H1 (cell line): ENCODE measurements around the gene FSTL4. TPM values are rescaled to one million over a fixed set of nuclear protein-coding genes. Genes with fewer than 3 reads are reported as not detected.

Experiments used
- BACH1 ChIP-seq: IDR thresholded peaks from 2 replicates; pipeline ENCODE4 v1.6.1; 2012; ENCODE audit warnings: low read length, improper control_type of control experiment
- CBX8 ChIP-seq: fragments of 300-800, 300-1000 bp; sonication (generic); IDR thresholded peaks from 2 replicates; pipeline ENCODE4 v1.7.1; 2016; ENCODE audit warnings: low read depth, low read length, borderline replicate concordance
- CTCF ChIP-seq, 3 experiments: IDR thresholded peaks; 1 replicate in 2 of 3; 2 replicates in 1 of 3; pipeline versions ENCODE4 v1.5.1 to v1.6.1; 2011; ENCODE audit warnings: low read length in 3 of 3, mild to moderate bottlenecking in 3 of 3, inconsistent platforms in 2 of 3, low read depth in 1 of 3, moderate library complexity in 1 of 3; ENCODE audit not compliant: insufficient read depth in 1 of 3; ENCODE audit errors: control extremely low read depth in 1 of 3
- E2F6 ChIP-seq: IDR thresholded peaks from 2 replicates; pipeline ENCODE4 v1.6.1; 2012; ENCODE audit warnings: inconsistent platforms
- EP300 ChIP-seq, 2 experiments: IDR thresholded peaks; 1 replicate in 1 of 2; 2 replicates in 1 of 2; pipeline ENCODE4 v1.6.1; 2011 to 2012; ENCODE audit warnings: low read depth in 2 of 2, low read length in 2 of 2, mild to moderate bottlenecking in 2 of 2, borderline replicate concordance in 1 of 2, inconsistent platforms in 1 of 2, moderate library complexity in 1 of 2
- FOSL1 ChIP-seq: IDR thresholded peaks from 2 replicates; pipeline ENCODE4 v1.6.1; 2011; ENCODE audit warnings: mild to moderate bottlenecking, low read depth, low read length, moderate library complexity; ENCODE audit not compliant: insufficient read depth
- GTF2F1 ChIP-seq: IDR thresholded peaks from 2 replicates; pipeline ENCODE4 v1.6.1; 2012; ENCODE audit warnings: low read depth, low read length, improper control_type of control experiment, borderline replicate concordance
- JUN ChIP-seq: IDR thresholded peaks from 2 replicates; pipeline ENCODE4 v1.6.1; 2011; ENCODE audit warnings: low read depth, mild to moderate bottlenecking, improper control_type of control experiment, low read length
- JUND ChIP-seq: IDR thresholded peaks from 2 replicates; pipeline ENCODE4 v1.6.1; 2011; ENCODE audit warnings: mild to moderate bottlenecking, improper control_type of control experiment, low read length
- KDM1A ChIP-seq: fragments of 200-600, 300-600 bp; sonication (generic); IDR thresholded peaks from 2 replicates; pipeline ENCODE4 v1.7.1; 2016; ENCODE audit warnings: mild to moderate bottlenecking, low read length, borderline replicate concordance
- NANOG ChIP-seq: IDR thresholded peaks from 2 replicates; pipeline ENCODE4 v1.6.1; 2011; ENCODE audit warnings: low read length, low read depth, mild to moderate bottlenecking, inconsistent platforms; ENCODE audit not compliant: insufficient read depth, poor library complexity, severe bottlenecking
- RAD21 ChIP-seq, 2 experiments: IDR thresholded peaks in 1 of 2; conservative IDR thresholded peaks in 1 of 2; 2 replicates each; pipeline ENCODE4 v1.6.1; 2011; ENCODE audit warnings: low read depth in 2 of 2, low read length in 2 of 2, improper control_type of control experiment in 1 of 2, inconsistent platforms in 1 of 2, mild to moderate bottlenecking in 1 of 2, moderate library complexity in 1 of 2
- RNF2 ChIP-seq: fragments of 200-900, 300-1000 bp; sonication (generic); IDR thresholded peaks from 2 replicates; pipeline ENCODE4 v1.7.1; 2016; ENCODE audit warnings: borderline replicate concordance, low read depth, mild to moderate bottlenecking, antibody characterized with exemption, low read length; ENCODE audit not compliant: poor library complexity, severe bottlenecking; ENCODE audit errors: missing control alignments
- SIN3A ChIP-seq, 2 experiments: IDR thresholded peaks in 1 of 2; conservative IDR thresholded peaks in 1 of 2; 2 replicates each; pipeline ENCODE4 v1.6.1; 2011 to 2012; ENCODE audit warnings: low read length in 2 of 2, improper control_type of control experiment in 1 of 2, low read depth in 1 of 2, mild to moderate bottlenecking in 1 of 2
- SIX5 ChIP-seq: IDR thresholded peaks from 2 replicates; pipeline ENCODE4 v1.6.1; 2011; ENCODE audit warnings: mild to moderate bottlenecking, low read depth, low read length
- SP1 ChIP-seq: IDR thresholded peaks from 2 replicates; pipeline ENCODE4 v1.6.1; 2011; ENCODE audit warnings: low read depth, low read length
- SP4 ChIP-seq: IDR thresholded peaks from 2 replicates; pipeline ENCODE4 v1.6.1; 2012; ENCODE audit warnings: low read length, inconsistent platforms
- TCF12 ChIP-seq: IDR thresholded peaks from 2 replicates; pipeline ENCODE4 v1.6.1; 2011; ENCODE audit warnings: low read depth, mild to moderate bottlenecking, low read length
- USF2 ChIP-seq: IDR thresholded peaks from 2 replicates; pipeline ENCODE4 v1.6.1; 2011; ENCODE audit warnings: low read length, improper control_type of control experiment
- polyA plus RNA-seq, 7 experiments: library from polyadenylated mRNA; depleted of rRNA in 3 of 7; stranded (reverse) in 5 of 7; unstranded in 2 of 7; fragments of >200 nt in 5 of 7; fragments of 200-250 nt in 2 of 7; gene quantifications; 1 replicate in 5 of 7; 2 replicates in 1 of 7; 4 replicates in 1 of 7; pipeline versions ENCODE4 v1.2.1 to v1.2.3, GENCODE V29; 2011 to 2013; ENCODE audit warnings: missing spikeins in 2 of 7, mixed read lengths in 2 of 7
- total RNA-seq: library from RNA; stranded (reverse); fragmentation: NEBNext Ultra II Directional; extraction: Animal tissue kit (Norgen Biotek cat#: 25700); gene quantifications from 2 replicates; pipeline ENCODE4 v1.2.1, GENCODE V29; 2021

Gene FSTL4
- total and polyA plus RNA-seq, 2 of the 8 experiments (the other 6 are each of a cell fraction or from before 2014, with no cell fraction given): 3.1 to 4.1 TPM

GRCh38 chr5:133423618-133424282, 188.6 kb downstream of the FSTL4 start (continued):
- TF ChIP-seq CTCF (IDR thresholded peaks at IDR 0.05; ENCODE audit: control extremely low read depth in 1 of 3, insufficient read depth in 1 of 3, low read depth in 1 of 3, low read length in 3 of 3) (peak; percentile 93 to 95 (median 94)), SIX5 (no peak), E2F6 (peak; percentile 95), JUND (no peak), USF2 (peak; percentile 64), NANOG (peak; percentile 3), EP300 (IDR thresholded peaks at IDR 0.05; ENCODE audit: borderline replicate concordance in 1 of 2, low read depth in 2 of 2, low read length in 2 of 2) (no peak), TCF12 (0 out of 2 replicates have a peak, but pooled peaks have one; percentile 15), FOSL1 (no peak), JUN (no peak), KDM1A (no peak), SP1 (no peak), BACH1 (no peak), RAD21 (IDR thresholded peaks at IDR 0.05 in 1 of 2, conservative IDR thresholded peaks at IDR 0.05 in 1 of 2; ENCODE audit: low read depth in 2 of 2, low read length in 2 of 2) (peak; percentile 86 to 91), SP4 (no peak), GTF2F1 (no peak), SIN3A (conservative IDR thresholded peaks at IDR 0.05 in 1 of 2, IDR thresholded peaks at IDR 0.05 in 1 of 2; ENCODE audit: low read depth in 1 of 2, low read length in 2 of 2) (0 out of 4 replicates have a peak, but pooled peaks of 1 of the 2 experiments have one; percentile 29), RNF2 (no peak), CBX8 (no peak)
